Testis (tissue), 2 donors: ENCODE data around the gene TRMU.

Experiments
- POLR2A ChIP-seq: fragments of 450-650 bp; IDR thresholded peaks from one replicate; pipeline ENCODE4 v1.6.1; 2017; ENCODE audit warnings: antibody characterized with exemption, mild to moderate bottlenecking, moderate library complexity
- TF ChIP-seq, protein P1 (sequence below), 3 experiments: fragments of 450-650 bp in 2 of 3; fragments of 200-600 bp in 1 of 3; sonication (generic) in 1 of 3; IDR thresholded peaks; one replicate each; pipeline ENCODE4 v1.5.1; 2016 to 2019; ENCODE audit warnings: antibody characterized with exemption in 3 of 3, mild to moderate bottlenecking in 2 of 3, moderate library complexity in 1 of 3

DNA sequence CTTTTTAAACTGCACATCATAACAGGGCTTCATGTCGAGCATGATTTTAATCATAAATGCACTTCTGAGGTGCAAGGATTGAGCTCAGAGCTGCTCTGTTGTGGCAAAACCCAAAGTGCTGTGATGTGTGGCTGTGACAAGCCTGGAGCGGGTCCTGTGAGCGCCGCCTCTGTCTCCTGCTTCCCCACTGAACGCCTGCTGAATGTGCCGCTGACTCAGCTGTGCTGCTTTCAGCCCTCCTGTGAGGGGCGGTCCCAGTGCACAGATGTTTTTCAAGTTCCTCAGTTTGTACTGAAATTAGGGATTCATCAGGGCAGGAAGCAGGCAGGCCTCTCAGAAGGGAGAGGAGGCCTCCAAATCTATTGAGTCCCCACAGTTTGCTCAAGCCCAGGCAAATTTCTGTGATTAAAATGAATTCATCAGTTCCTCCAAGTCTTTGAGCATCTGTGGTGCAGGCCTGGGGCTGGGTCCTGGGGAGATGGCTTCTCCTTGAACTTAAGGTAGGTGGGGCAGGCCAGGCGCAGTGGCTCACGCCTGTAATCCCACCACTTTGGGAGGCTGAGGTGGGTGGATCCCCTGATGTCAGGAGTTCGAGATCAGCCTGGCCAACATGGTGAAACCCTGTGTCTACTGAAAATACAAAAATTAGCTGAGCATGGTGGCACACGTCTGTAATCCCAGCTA lies 41.8 kb upstream of the TRMU start:
- TF ChIP-seq, protein P1, sequence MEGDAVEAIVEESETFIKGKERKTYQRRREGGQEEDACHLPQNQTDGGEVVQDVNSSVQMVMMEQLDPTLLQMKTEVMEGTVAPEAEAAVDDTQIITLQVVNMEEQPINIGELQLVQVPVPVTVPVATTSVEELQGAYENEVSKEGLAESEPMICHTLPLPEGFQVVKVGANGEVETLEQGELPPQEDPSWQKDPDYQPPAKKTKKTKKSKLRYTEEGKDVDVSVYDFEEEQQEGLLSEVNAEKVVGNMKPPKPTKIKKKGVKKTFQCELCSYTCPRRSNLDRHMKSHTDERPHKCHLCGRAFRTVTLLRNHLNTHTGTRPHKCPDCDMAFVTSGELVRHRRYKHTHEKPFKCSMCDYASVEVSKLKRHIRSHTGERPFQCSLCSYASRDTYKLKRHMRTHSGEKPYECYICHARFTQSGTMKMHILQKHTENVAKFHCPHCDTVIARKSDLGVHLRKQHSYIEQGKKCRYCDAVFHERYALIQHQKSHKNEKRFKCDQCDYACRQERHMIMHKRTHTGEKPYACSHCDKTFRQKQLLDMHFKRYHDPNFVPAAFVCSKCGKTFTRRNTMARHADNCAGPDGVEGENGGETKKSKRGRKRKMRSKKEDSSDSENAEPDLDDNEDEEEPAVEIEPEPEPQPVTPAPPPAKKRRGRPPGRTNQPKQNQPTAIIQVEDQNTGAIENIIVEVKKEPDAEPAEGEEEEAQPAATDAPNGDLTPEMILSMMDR (IDR thresholded peaks at IDR 0.05): no peak
- no peak for TF ChIP-seq POLR2A
